Measurements from ENCODE around the gene CRISP1. TPM values are rescaled to one million over a fixed set of nuclear protein-coding genes. Genes with fewer than 3 reads are reported as not detected.

CRISP1 gene
- polyA plus RNA-seq, 1 of the 3 experiments (the other 2 are of a cell fraction), result not detected

- Histone ChIP-seq H3K4me3 (ENCODE audit: low read depth in 2 of 2, low read length in 1 of 2) (no peak overlapping the region), H4K20me1 (ENCODE audit: insufficient read depth) (no peaks in the 10 kb centered on the region), H3K9me3 (no peaks in the 10 kb centered on the region), H3K9ac (no peak overlapping the region), H3F3A (replicated peaks; ENCODE audit: insufficient read depth) (no peaks in the 10 kb centered on the region), H3K4me1 (ENCODE audit: control insufficient read depth in 1 of 2, insufficient read depth in 2 of 2, low read depth in 1 of 2, low read length in 1 of 2) (no peaks in the 10 kb centered on the region), H2AFZ (ENCODE audit: low read depth) (no peak overlapping the region), H3K9me2 (no peaks in the 10 kb centered on the region), H3K79me2 (ENCODE audit: insufficient read depth) (no peaks in the 10 kb centered on the region), H3K36me3 (replicated peaks in 1 of 2; ENCODE audit: control insufficient read depth in 1 of 2, insufficient read depth in 2 of 2, low read length in 1 of 2) (no peaks in the 10 kb centered on the region), H3K4me2 (no peak overlapping the region), H3K27ac (ENCODE audit: low read depth in 2 of 2, low read length in 1 of 2) (no peak overlapping the region), H3K27me3 (ENCODE audit: insufficient read depth) (no peaks in the 10 kb centered on the region)
- no peak for TF ChIP-seq FOXM1 (IDR thresholded peaks at IDR 0.05; ENCODE audit: low read depth)
- no peak for TF ChIP-seq NRF1 (IDR thresholded peaks at IDR 0.05; ENCODE audit: low read depth, low read length)
- no peak for TF ChIP-seq POLR2AphosphoS5 (IDR thresholded peaks at IDR 0.05; ENCODE audit: low read depth, low read length)
- TF ChIP-seq GABPA (IDR thresholded peaks at IDR 0.05; ENCODE audit: low read depth), result no peak
- TF ChIP-seq TEAD4 (IDR thresholded peaks at IDR 0.05; ENCODE audit: borderline replicate concordance, insufficient read depth), result no peak
- no peak for TF ChIP-seq JUND (IDR thresholded peaks at IDR 0.05)
- TF ChIP-seq ELF1 (IDR thresholded peaks at IDR 0.05), result no peak
- no peak for TF ChIP-seq YY1 (IDR thresholded peaks at IDR 0.05; ENCODE audit: low read depth)
- no peak for TF ChIP-seq PBX3 (IDR thresholded peaks at IDR 0.05)
- TF ChIP-seq, protein P1, sequence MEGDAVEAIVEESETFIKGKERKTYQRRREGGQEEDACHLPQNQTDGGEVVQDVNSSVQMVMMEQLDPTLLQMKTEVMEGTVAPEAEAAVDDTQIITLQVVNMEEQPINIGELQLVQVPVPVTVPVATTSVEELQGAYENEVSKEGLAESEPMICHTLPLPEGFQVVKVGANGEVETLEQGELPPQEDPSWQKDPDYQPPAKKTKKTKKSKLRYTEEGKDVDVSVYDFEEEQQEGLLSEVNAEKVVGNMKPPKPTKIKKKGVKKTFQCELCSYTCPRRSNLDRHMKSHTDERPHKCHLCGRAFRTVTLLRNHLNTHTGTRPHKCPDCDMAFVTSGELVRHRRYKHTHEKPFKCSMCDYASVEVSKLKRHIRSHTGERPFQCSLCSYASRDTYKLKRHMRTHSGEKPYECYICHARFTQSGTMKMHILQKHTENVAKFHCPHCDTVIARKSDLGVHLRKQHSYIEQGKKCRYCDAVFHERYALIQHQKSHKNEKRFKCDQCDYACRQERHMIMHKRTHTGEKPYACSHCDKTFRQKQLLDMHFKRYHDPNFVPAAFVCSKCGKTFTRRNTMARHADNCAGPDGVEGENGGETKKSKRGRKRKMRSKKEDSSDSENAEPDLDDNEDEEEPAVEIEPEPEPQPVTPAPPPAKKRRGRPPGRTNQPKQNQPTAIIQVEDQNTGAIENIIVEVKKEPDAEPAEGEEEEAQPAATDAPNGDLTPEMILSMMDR (IDR thresholded peaks at IDR 0.05), result no peak
- TF ChIP-seq EZH2phosphoT487 (IDR thresholded peaks at IDR 0.05; ENCODE audit: borderline replicate concordance, low read depth), result no peak
- TF ChIP-seq NFIC (IDR thresholded peaks at IDR 0.05; ENCODE audit: borderline replicate concordance), result no peak
- no peak for TF ChIP-seq RFX5 (IDR thresholded peaks at IDR 0.05; ENCODE audit: low read length)
- CTCF ChIA-PET, result no interaction called here
- no peak for DNase-seq
- POLR2A ChIA-PET, result no interaction called here
- 5% methylated on average over 2 of the region's 2 CpGs for WGBS (ENCODE audit: low lambda C conversion rate)
Measured at GRCh38 chr6:49905296-49905695, 39.0 kb upstream of the CRISP1 start.

DNA sequence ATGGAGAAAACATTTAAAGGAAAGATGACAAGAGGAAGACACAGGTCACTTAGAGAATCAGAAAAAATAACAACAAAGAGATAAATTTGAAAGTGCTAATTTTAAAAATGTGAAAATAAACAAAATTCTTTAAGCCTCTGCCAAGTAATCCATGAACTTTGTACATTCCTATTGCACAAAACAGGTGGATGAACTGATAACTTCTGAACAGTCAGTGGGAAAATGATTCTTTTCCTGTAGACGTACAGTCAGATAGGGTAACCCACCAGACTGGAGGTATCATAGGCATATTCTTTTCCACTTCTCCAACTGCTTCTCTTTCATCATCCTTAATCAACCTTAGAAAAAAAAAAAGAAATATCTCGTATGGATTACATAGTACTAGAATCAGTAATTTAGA is 36.5 kb upstream of the CRISP1 start:
- WGBS (ENCODE audit: low lambda C conversion rate), result 0% methylated on average over 2 of the region's 2 CpGs
- TF ChIP-seq MXI1 (IDR thresholded peaks at IDR 0.05; ENCODE audit: low read depth, low read length) (no peak), USF1 (IDR thresholded peaks at IDR 0.05; ENCODE audit: borderline replicate concordance, low read depth) (no peak), POLR2AphosphoS5 (IDR thresholded peaks at IDR 0.05; ENCODE audit: low read depth, low read length) (no peak), EP300 (IDR thresholded peaks at IDR 0.05; ENCODE audit: borderline replicate concordance in 1 of 2, low read depth in 1 of 2, low read length in 1 of 2) (no peak), FOXM1 (IDR thresholded peaks at IDR 0.05; ENCODE audit: low read depth) (no peak), NRF1 (IDR thresholded peaks at IDR 0.05; ENCODE audit: low read depth, low read length) (no peak), GATA2 (CRISPR knock-in tag; IDR thresholded peaks at IDR 0.05) (no peak), SIN3A (IDR thresholded peaks at IDR 0.05; ENCODE audit: borderline replicate concordance, low read depth, low read length) (no peak), MEF2A (IDR thresholded peaks at IDR 0.05; ENCODE audit: borderline replicate concordance, low read depth) (no peak), ZBTB33 (IDR thresholded peaks at IDR 0.05; ENCODE audit: borderline replicate concordance, low read depth) (no peak), SMC3 (IDR thresholded peaks at IDR 0.05; ENCODE audit: low read depth, low read length) (no peak), JUND (IDR thresholded peaks at IDR 0.05) (no peak), MAX (IDR thresholded peaks at IDR 0.05; ENCODE audit: low read depth) (no peak)
- TF ChIP-seq, protein P1 (IDR thresholded peaks at IDR 0.05), result no peak

More for the DNA sequence above, 36.5 kb upstream of the CRISP1 start:
- Histone ChIP-seq H3F3A (replicated peaks; ENCODE audit: insufficient read depth) (no peaks in the 10 kb centered on the region), H3K27ac (ENCODE audit: low read depth in 2 of 2, low read length in 1 of 2) (no peak overlapping the region), H3K9me3 (no peaks in the 10 kb centered on the region), H2AFZ (ENCODE audit: low read depth) (no peak overlapping the region), H3K4me2 (no peak overlapping the region), H3K27me3 (ENCODE audit: insufficient read depth) (no peaks in the 10 kb centered on the region), H3K9ac (no peak overlapping the region), H3K4me3 (ENCODE audit: low read depth in 2 of 2, low read length in 1 of 2) (no peak overlapping the region), H3K9me2 (no peaks in the 10 kb centered on the region), H4K20me1 (ENCODE audit: insufficient read depth) (no peaks in the 10 kb centered on the region), H3K4me1 (ENCODE audit: control insufficient read depth in 1 of 2, insufficient read depth in 2 of 2, low read depth in 1 of 2, low read length in 1 of 2) (no peaks in the 10 kb centered on the region), H3K36me3 (replicated peaks in 1 of 2; ENCODE audit: control insufficient read depth in 1 of 2, insufficient read depth in 2 of 2, low read length in 1 of 2) (no peaks in the 10 kb centered on the region), H3K79me2 (ENCODE audit: insufficient read depth) (no peaks in the 10 kb centered on the region)
- ChIA-PET CTCF (no interaction called here), POLR2A (no interaction called here)
- no peak for DNase-seq
